TTC549 (cell line): ENCODE data around the gene ETV2.
"Not testable (repeated sequence)": the region's sequence is repeated elsewhere in the genome, so short reads cannot be mapped to it uniquely, and the experiment has no call there.

Experiments used
- FAIRE-seq: peaks from 2 replicates; lab custom pipeline; 2012; peaks lifted over from hg19 to GRCh38; lab: Jason Lieb, UNC

Gene ETV2

GRCh38 chr19:35628565-35629331 lies 12.8 kb upstream of the ETV2 start, which contains the start of gene RBM42:
RBM42 (plus strand) TSS chr19:35629036; CDS start chr19:35629154, 118 bp downstream.
- peak; percentile 97 for FAIRE-seq

- FAIRE-seq = no peak
These were observed 12.3 kb upstream of the ETV2 start for GRCh38 chr19:35629332-35629633.

- no peak for FAIRE-seq
These were observed 7.7 kb upstream of the ETV2 start for GRCh38 chr19:35633727-35634440.

DNA sequence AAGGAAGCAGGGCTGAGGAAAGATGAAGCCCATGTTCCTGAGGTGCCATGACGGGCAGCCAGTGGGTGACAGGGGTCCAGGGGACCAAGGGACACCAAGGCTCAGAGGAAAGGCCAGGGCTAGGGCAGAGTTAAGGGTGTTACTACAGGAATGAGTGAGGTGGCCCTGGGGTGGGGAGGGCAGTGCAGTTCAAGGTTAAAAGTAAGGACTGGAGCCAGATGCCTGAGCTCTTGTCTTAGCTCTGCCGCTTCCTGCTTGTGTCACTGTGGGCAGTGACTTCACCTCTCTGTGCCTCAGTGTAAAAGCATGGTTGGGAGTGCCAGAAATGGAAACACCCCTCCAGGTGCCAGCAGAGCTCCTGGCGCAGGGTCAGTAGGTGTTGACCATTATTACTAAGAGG lies 4.9 kb upstream of the ETV2 start:
- FAIRE-seq = no peak

GRCh38 chr19:35637165-35637564 lies 4.4 kb upstream of the ETV2 start:
- no peak for FAIRE-seq

GRCh38 chr19:35639321-35639639 lies 2.3 kb upstream of the ETV2 start:
- FAIRE-seq = no peak

DNA sequence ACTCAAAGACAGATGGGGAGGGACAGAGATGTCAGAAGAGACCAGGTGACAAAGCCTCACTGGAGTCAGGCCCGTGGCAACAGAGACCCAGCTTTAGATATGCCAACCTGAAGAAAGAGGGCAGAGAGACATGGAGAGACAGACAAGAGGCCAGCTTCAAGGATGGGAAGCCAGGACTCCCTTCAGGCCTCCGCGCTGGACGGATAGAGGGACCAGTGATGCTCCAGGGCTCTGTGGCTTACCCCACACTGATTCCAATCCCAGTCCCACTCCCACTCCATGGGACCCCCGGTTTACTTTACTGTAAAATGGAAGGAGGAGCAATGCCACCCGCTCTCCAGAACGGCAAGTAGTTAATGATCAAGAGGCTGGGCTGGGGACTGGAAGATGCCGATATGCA lies 1.7 kb upstream of the ETV2 start:
- FAIRE-seq = no peak

- no peak for FAIRE-seq
These were observed 767 bp downstream of the ETV2 start for GRCh38 chr19:35642312-35642711.

GRCh38 chr19:35642798-35643254 lies 1.3 kb downstream of the ETV2 start:
- no peak for FAIRE-seq

DNA sequence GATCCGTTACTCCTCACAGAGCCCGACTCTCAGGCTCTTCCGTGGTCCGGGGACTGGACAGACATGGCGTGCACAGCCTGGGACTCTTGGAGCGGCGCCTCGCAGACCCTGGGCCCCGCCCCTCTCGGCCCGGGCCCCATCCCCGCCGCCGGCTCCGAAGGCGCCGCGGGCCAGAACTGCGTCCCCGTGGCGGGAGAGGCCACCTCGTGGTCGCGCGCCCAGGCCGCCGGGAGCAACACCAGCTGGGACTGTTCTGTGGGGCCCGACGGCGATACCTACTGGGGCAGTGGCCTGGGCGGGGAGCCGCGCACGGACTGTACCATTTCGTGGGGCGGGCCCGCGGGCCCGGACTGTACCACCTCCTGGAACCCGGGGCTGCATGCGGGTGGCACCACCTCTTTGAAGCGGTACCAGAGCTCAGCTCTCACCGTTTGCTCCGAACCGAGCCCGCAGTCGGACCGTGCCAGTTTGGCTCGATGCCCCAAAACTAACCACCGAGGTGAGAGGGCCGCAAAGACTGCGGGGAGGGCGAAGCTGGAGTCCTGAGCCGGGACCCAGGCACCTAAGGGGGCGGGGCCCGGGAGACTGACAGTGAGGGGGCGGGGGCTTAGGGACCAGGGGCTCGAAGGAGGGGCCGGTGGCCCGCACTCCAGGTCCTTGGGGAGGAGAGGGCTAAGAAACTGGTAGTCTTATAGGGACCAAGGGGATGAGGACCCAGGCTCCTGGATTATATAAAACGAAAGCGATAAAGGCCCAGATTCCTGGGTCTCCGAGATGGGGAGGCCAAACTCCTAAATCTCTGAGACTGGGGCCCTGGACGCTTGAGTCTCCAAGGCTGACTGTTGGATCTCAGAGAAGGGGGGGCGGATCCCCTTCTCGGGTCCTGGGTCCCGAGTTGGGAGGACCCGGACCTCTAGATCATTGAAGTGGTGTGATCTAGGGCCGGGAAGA lies 2.0 kb downstream of the ETV2 start:
- FAIRE-seq = no peak

GRCh38 chr19:35644206-35644986 lies 2.9 kb downstream of the ETV2 start:
- FAIRE-seq = peak; percentile 66

- no peak for FAIRE-seq
These were observed 3.6 kb downstream of the ETV2 start for GRCh38 chr19:35644987-35645679.

- no peak for FAIRE-seq
These were observed 4.4 kb downstream of the ETV2 start for GRCh38 chr19:35645680-35646511.

DNA sequence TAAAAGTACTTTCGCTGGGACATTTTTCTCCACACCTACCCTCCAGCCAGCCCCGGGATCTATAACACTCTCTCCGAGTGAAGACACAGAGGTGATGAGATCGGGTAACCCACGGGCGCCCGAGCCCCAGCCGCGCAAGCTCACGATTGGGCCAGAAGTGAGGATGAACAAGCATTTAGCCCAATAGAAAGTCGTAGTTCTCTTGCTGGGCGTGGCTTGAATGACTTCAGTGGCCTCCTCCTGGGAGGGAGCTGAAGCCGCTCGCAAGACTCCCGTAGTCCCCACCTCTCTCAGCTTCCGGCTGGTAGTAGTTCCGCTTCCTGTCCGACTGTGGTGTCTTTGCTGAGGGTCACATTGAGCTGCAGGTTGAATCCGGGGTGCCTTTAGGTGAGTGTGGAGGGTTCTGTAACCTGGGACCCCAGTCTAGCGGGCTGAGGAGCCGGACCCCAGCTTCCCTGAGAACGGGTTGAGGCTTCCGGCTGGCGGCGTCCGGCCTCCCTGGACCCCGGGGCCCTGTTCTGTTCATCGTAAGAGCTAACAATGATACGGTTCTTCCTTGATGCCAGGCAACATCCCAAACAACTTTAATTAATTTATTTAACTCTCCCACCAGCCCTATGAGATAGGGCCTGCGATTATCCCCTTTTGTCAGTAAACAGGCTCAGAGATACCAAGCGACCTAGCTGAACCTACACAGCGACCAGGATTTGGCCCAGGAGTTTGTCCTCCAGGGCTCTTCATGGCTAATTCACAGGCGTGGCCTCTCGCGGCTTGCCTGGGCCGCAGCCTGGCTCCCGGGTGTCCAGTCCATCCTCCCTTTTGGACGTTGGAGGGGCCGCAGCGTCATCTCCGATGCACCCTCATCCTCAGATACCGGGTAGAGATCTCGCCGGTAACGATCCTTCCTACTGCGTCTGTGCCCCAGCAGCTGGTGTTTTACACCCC lies 6.7 kb downstream of the ETV2 start, which contains the start of gene COX6B1:
TSS of gene COX6B1 (plus strand) at position 307 of the 945 bp plus-strand sequence. CDS start 2,921 bp downstream, outside the sequence.
- peak; percentile 94 for FAIRE-seq

DNA sequence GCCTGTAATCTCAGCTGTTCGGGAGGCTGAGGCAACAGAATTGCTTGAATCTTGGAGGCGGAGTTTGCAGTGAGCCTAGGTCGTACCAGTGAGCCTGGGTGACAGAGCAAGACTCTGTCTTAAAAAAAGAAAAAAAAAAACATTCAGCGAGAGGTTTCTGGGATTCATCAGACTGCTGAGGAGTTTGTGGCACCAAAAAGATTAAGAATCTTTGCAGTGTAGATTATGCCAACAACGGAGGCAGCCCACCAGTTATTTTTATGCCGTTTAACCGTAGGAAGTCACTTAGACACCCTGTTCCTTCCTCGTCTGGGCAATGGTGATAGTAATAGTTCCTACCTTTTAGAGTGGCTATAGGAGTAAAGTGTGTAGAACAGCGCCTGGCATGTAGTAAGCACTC lies 9.0 kb downstream of the ETV2 start:
- no peak for FAIRE-seq

DNA sequence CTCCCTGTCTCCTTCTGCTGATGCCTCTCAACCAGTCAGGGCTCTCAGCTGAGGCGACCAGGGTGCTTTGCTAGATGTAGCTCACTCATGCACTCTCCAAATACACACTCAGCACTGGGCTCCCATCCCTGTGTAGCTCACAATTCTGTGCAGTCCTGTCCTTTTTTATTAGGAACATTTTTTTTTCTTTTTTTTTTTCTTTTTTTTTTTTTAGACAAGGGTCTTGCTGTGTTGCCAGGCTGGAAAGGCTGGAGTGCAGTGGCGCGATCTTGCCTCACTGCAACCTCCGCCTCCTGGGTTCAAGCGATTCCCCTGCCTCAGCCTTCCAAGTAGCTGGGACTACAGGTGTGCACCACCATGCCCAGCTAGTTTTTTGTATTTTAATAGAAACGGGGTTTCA lies 13.3 kb downstream of the ETV2 start:
- FAIRE-seq = not testable (repeated sequence)

GRCh38 chr19:35655600-35655999 lies 14.1 kb downstream of the ETV2 start:
- no peak for FAIRE-seq

DNA sequence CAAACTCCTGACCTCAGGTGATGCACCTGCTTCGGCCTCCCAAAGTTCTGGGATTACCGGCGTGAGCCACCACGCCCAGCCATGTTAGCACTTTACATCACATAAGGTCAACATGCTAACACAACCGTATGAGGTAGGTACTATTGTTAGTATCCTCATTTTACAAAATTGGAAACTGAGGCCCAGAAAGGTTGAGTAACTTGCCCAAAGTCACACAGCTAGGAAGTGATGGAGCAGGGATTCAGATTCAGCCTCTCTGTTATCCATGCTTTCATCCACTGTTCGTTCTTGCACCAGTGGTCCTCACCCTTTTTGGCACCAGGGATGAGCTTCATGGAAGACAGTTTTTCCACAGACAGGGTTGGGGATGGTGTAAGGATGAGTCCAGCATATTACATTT lies 15.2 kb downstream of the ETV2 start:
- no peak for FAIRE-seq
